T-cell (primary cell): ENCODE data around the gene BPIFB2. TPM values are rescaled to one million over a fixed set of nuclear protein-coding genes. Genes with fewer than 3 reads are reported as not detected.
A peak's percentile ranks its signal among the peaks of the same experiment; 100 is the strongest.

Experiments used
- ATAC-seq, 4 experiments: fragments of 200-7000 bp in 3 of 4; fragments of 150-1000 bp in 1 of 4; cut with Tn5 transposase; replicated peaks in 1 of 4; 1 replicate in 3 of 4; 2 replicates in 1 of 4; pipeline ENCODE4 v1.10.0; 2021; ENCODE audit warnings: moderate library complexity in 3 of 4, mild to moderate bottlenecking in 2 of 4, moderate number of reproducible peaks in 1 of 4
- CTCF ChIA-PET, 2 donors: fragments of 300-600 bp; sonication (Branson Sonifier 250); formaldehyde crosslinking; loops; one replicate each; lab custom pipeline; 2022; ENCODE audit warnings: antibody characterized with exemption in 2 of 2; lab: Charles Lee
- POLR2A ChIA-PET, 2 donors: fragments of 300-600 bp; sonication (Branson Sonifier 250); formaldehyde crosslinking; loops; one replicate each; lab custom pipeline; 2022; ENCODE audit warnings: antibody characterized with exemption in 2 of 2; lab: Charles Lee
- DNase-seq, 35 experiments: peaks; one replicate each; pipeline versions ENCODE4 v3.0.0 to v3.0.0-alpha.2; 2013 to 2023
- H3K27ac ChIP-seq: one replicate; pipeline ENCODE4 v1.5.1; 2013; ENCODE audit warnings: low read length
- H3K27me3 ChIP-seq, 2 experiments: replicated peaks in 1 of 2; 1 replicate in 1 of 2; 2 replicates in 1 of 2; pipeline versions ENCODE4 v1.6.1 to v1.7.0; 2013; ENCODE audit warnings: low read length in 1 of 2, mixed read lengths in 1 of 2; ENCODE audit not compliant: control insufficient read depth in 2 of 2, insufficient read depth in 2 of 2; ENCODE audit errors: extremely low read depth in 1 of 2
- H3K36me3 ChIP-seq, 2 donors: 1 replicate in 1 of 2; 2 replicates in 1 of 2; pipeline versions ENCODE4 v1.6.1 to v1.7.0; 2013; ENCODE audit warnings: low read length in 1 of 2; ENCODE audit not compliant: control insufficient read depth in 2 of 2, insufficient read depth in 1 of 2; ENCODE audit errors: extremely low read depth in 1 of 2
- H3K4me1 ChIP-seq, 2 experiments: 1 replicate in 1 of 2; 2 replicates in 1 of 2; pipeline versions ENCODE4 v1.6.1 to v1.7.0; 2013; ENCODE audit warnings: low read length in 2 of 2, mixed read lengths in 1 of 2; ENCODE audit not compliant: insufficient read depth in 2 of 2, control insufficient read depth in 1 of 2; ENCODE audit errors: extremely low read depth in 1 of 2
- H3K4me3 ChIP-seq, 2 donors: 1 replicate in 1 of 2; 2 replicates in 1 of 2; pipeline versions ENCODE4 v1.5.1 to v1.7.0; 2013; ENCODE audit warnings: mild to moderate bottlenecking in 2 of 2, low read length in 1 of 2, moderate library complexity in 1 of 2; ENCODE audit not compliant: control insufficient read depth in 1 of 2; ENCODE audit errors: extremely low read depth in 1 of 2
- H3K9me3 ChIP-seq: 2 replicates; pipeline ENCODE4 v1.7.0; 2013
- H3K27ac Mint-ChIP-seq, 2 donors: one replicate each; pipeline ENCODE4 v1.8.0; 2020 to 2021; ENCODE audit warnings: mild to moderate bottlenecking in 2 of 2, mixed read lengths in 2 of 2
- H3K27me3 Mint-ChIP-seq, 2 donors: one replicate each; pipeline ENCODE4 v1.8.0; 2021 to 2022; ENCODE audit warnings: mixed read lengths in 2 of 2
- H3K36me3 Mint-ChIP-seq: one replicate; pipeline ENCODE4 v1.8.0; 2021; ENCODE audit warnings: mixed read lengths
- H3K4me1 Mint-ChIP-seq, 3 donors: one replicate each; pipeline ENCODE4 v1.8.0; 2020 to 2022; ENCODE audit warnings: mixed read lengths in 3 of 3, mild to moderate bottlenecking in 1 of 3
- H3K4me3 Mint-ChIP-seq, 3 donors: one replicate each; pipeline ENCODE4 v1.8.0; 2020 to 2022; ENCODE audit warnings: mild to moderate bottlenecking in 3 of 3, mixed read lengths in 3 of 3, moderate library complexity in 3 of 3
- H3K9me3 Mint-ChIP-seq, 3 donors: one replicate each; pipeline ENCODE4 v1.8.0; 2020 to 2022; ENCODE audit warnings: mixed read lengths in 3 of 3
- WGBS: methylation state at CpG from one replicate; pipeline ENCODE4 v1.1.5; 2013; ENCODE audit warnings: missing lambda C conversion rate; ENCODE audit not compliant: insufficient coverage; 5-methylcytosine and 5-hydroxymethylcytosine counted together
- total RNA-seq, 35 experiments: library from RNA in 6 of 35; stranded (reverse) in 6 of 35; fragments of 120-200 nt in 1 of 35; gene quantifications; one replicate each; pipeline versions ENCODE4 v1.2.1 to v1.2.4 and lab custom pipeline; 2013 to 2026

BPIFB2 gene
- total RNA-seq, 5 donors from 2014 or later (not counting 1 experiment from before 2014, with no cell fraction given) = 0.16 to 0.29 (median 0.22) TPM; not detected in 2

DNA sequence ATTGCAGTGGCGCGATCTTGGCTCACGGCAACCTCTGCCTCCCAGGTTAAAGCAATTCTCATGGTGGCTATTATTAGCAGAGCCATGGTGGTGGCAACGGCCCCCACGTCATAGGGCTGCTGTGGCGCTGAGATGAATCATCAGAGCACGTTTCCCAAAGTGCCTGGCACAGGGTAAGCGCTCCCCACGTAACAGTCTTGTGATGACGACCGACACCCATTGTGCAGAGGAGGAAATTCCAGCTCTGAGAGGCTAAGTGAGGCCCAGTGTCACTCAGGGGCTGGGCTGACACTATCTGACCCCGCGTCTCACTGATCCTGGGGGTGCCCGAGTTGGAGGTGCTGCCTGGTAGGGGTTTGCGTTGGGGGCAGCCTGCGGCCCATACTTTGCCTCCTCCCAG lies 19.5 kb upstream of the BPIFB2 start:
- 73% methylated on average over 11 of the region's 16 CpGs for WGBS
- Mint-ChIP-seq H3K9me3 (no peaks in the 10 kb centered on the region), H3K4me3 (no peak overlapping the region), H3K27ac (no peak overlapping the region), H3K27me3 (no peaks in the 10 kb centered on the region), H3K36me3 (no peaks in the 10 kb centered on the region), H3K4me1 (peaks cover 28 to 52% (median 28%) of the 10 kb centered on the region in 3 donors)
- peaks cover 13 to 20% of the 10 kb centered on the region in 2 experiments for H3K4me1 ChIP-seq
- DNase-seq (no peak), ATAC-seq (no peak)
- peaks cover 0 to 2% of the 10 kb centered on the region in 2 experiments for H3K27me3 ChIP-seq
- H3K4me3 ChIP-seq = no peak overlapping the region
- no peaks in the 10 kb centered on the region for H3K36me3 ChIP-seq
- ChIA-PET CTCF (no interaction called here), POLR2A (no interaction called here)
- no peaks in the 10 kb centered on the region for H3K9me3 ChIP-seq
- no peak overlapping the region for H3K27ac ChIP-seq

- Histone ChIP-seq H3K9me3 (no peaks in the 10 kb centered on the region), H3K36me3 (no peaks in the 10 kb centered on the region), H3K27me3 (peaks cover 0 to 2% of the 10 kb centered on the region in 2 experiments), H3K4me3 (no peak overlapping the region), H3K27ac (no peak overlapping the region), H3K4me1 (peaks cover 19 to 36% of the 10 kb centered on the region in 2 experiments)
- peaks cover 0 to 1% (median 0%) of the 10 kb centered on the region in 3 donors for H3K9me3 Mint-ChIP-seq
- H3K27ac Mint-ChIP-seq = no peak overlapping the region
- no peak for ATAC-seq
- POLR2A ChIA-PET = no interaction called here
- DNase-seq = no peak
- no peaks in the 10 kb centered on the region for H3K36me3 Mint-ChIP-seq
- no peaks in the 10 kb centered on the region for H3K27me3 Mint-ChIP-seq
- no peak overlapping the region for H3K4me3 Mint-ChIP-seq
- peaks cover 37 to 54% (median 38%) of the 10 kb centered on the region in 3 donors for H3K4me1 Mint-ChIP-seq
- whole genome bisulfite sequencing = 89% methylated on average over 13 of the region's 14 CpGs
- CTCF ChIA-PET = no interaction called here
These were observed 17.8 kb upstream of the BPIFB2 start for GRCh38 chr20:32989507-32990283.

GRCh38 chr20:32990426-32990825 lies 17.1 kb upstream of the BPIFB2 start:
- H3K9me3 ChIP-seq = no peaks in the 10 kb centered on the region
- H3K27me3 ChIP-seq = peaks cover 0 to 2% of the 10 kb centered on the region in 2 experiments
- Mint-ChIP-seq H3K27ac (no peak overlapping the region), H3K4me1 (peaks cover 37 to 53% (median 38%) of the 10 kb centered on the region in 3 donors), H3K27me3 (no peaks in the 10 kb centered on the region), H3K4me3 (no peak overlapping the region), H3K9me3 (peaks cover 0 to 9% (median 4%) of the 10 kb centered on the region in 3 donors), H3K36me3 (no peaks in the 10 kb centered on the region)
- no peak overlapping the region for H3K4me3 ChIP-seq
- H3K27ac ChIP-seq = no peak overlapping the region
- no peak for ATAC-seq
- ChIA-PET CTCF (no interaction called here), POLR2A (no interaction called here)
- peaks cover 19 to 36% of the 10 kb centered on the region in 2 experiments for H3K4me1 ChIP-seq
- no peak for DNase-seq
- H3K36me3 ChIP-seq = no peaks in the 10 kb centered on the region
- 85% methylated on average over 3 of the region's 3 CpGs for WGBS

DNA sequence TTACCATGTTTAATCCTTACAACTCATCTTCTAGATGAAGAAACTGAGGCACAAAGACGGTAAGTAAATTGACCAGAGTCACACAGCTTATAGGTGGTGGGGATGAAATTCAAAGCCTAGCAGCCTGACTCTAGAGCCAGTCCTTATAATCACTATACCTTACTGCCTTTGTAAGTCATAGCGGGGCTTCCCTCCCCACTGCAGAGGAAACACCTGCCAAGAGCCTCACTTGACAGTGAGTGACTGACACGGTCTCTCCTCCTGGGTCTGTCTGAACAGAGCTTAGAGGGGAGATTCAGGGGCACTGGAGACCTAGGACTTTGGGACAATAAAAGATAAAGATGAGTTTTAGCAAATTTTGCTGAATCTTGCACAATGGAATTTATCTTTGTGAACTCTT lies 16.1 kb upstream of the BPIFB2 start:
- no CpG with 5 or more reads among the region's 3 CpGs for WGBS
- H3K27me3 ChIP-seq = peaks cover 0 to 2% of the 10 kb centered on the region in 2 experiments
- no peak overlapping the region for H3K4me3 ChIP-seq
- peaks cover 19 to 36% of the 10 kb centered on the region in 2 experiments for H3K4me1 ChIP-seq
- Mint-ChIP-seq H3K27ac (peak overlapping the region in 1 of 2 donors; percentile 68), H3K27me3 (no peaks in the 10 kb centered on the region), H3K36me3 (no peaks in the 10 kb centered on the region), H3K4me3 (peak overlapping the region in 1 of 3 donors; percentile 42), H3K4me1 (peaks cover 37 to 50% (median 38%) of the 10 kb centered on the region in 3 donors), H3K9me3 (peaks cover 0 to 10% (median 4%) of the 10 kb centered on the region in 3 donors)
- no peaks in the 10 kb centered on the region for H3K36me3 ChIP-seq
- POLR2A ChIA-PET = no interaction called here
- ATAC-seq (peak; percentile 48 to 81 (median 68)), DNase-seq (peak in 7 of 35 experiments; percentile 9 to 41 (median 24))
- H3K9me3 ChIP-seq = no peaks in the 10 kb centered on the region
- CTCF ChIA-PET = no interaction called here
- no peak overlapping the region for H3K27ac ChIP-seq

- Histone ChIP-seq H3K36me3 (no peaks in the 10 kb centered on the region), H3K4me1 (peaks cover 19 to 36% of the 10 kb centered on the region in 2 experiments), H3K4me3 (no peak overlapping the region), H3K27ac (no peak overlapping the region), H3K27me3 (peaks cover 0 to 2% of the 10 kb centered on the region in 2 experiments), H3K9me3 (no peaks in the 10 kb centered on the region)
- POLR2A ChIA-PET = interaction anchor here in 1 of 2 donors (0.5 kb wide), 1 partner anchor 461 kb away, joined by 3 read pairs; no protein-coding TSS in a partner anchor
- Mint-ChIP-seq H3K9me3 (peaks cover 0 to 10% (median 4%) of the 10 kb centered on the region in 3 donors), H3K27ac (peak overlapping the region in 1 of 2 donors; percentile 68), H3K36me3 (no peaks in the 10 kb centered on the region), H3K4me3 (peak overlapping the region in 1 of 3 donors; percentile 42), H3K4me1 (peaks cover 39 to 56% (median 41%) of the 10 kb centered on the region in 3 donors), H3K27me3 (no peaks in the 10 kb centered on the region)
- ATAC-seq = peak in 1 of 4 experiments; percentile 43
- no peak for DNase-seq
- WGBS = 66% methylated on average over 4 of the region's 8 CpGs
- CTCF ChIA-PET = no interaction called here
These were observed 15.5 kb upstream of the BPIFB2 start for GRCh38 chr20:32991792-32992641.

DNA sequence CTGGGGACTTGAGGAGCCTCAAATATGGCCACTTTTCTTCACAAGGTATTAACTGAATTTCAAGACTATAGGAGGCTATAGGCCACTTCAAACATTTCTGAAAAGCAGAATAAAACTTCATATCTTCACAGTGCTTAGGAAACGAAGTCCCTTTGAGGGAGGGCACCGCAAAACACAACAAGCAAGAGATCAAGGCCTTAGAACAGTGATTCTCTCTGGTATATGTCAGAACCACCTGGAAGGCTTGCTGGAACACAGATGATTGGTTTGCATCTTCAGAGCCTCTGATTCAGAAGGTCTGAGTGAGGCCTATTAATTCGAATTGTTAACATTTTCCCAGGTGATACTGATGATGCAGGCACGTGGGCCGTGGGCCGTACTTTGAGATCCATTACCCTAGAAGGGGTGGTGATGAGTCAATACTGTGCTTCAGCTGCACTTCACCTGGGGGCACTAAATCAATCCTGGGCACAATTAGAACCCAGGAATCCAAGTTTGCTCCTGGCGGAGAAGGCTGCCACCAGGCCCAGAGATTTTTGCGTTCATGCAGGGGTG lies 13.9 kb upstream of the BPIFB2 start:
- ATAC-seq = peak; percentile 50 to 88 (median 70)
- DNase-seq = peak in 1 of 35 experiments; percentile 42

More for the DNA sequence above, 13.9 kb upstream of the BPIFB2 start:
- Histone ChIP-seq H3K27ac (no peak overlapping the region), H3K36me3 (no peaks in the 10 kb centered on the region), H3K4me3 (no peak overlapping the region), H3K4me1 (peaks cover 23 to 36% of the 10 kb centered on the region in 2 experiments), H3K9me3 (no peaks in the 10 kb centered on the region), H3K27me3 (no peaks in the 10 kb centered on the region)
- no peaks in the 10 kb centered on the region for H3K27me3 Mint-ChIP-seq
- peak overlapping the region; percentile 16 to 86 for H3K27ac Mint-ChIP-seq
- H3K4me1 Mint-ChIP-seq = peaks cover 48 to 64% (median 48%) of the 10 kb centered on the region in 3 donors
- peaks cover 0 to 10% (median 4%) of the 10 kb centered on the region in 3 donors for H3K9me3 Mint-ChIP-seq
- POLR2A ChIA-PET = no interaction called here
- no peaks in the 10 kb centered on the region for H3K36me3 Mint-ChIP-seq
- H3K4me3 Mint-ChIP-seq = peak overlapping the region in 1 of 3 donors; percentile 23
- 90% methylated on average over 8 of the region's 8 CpGs for WGBS
- CTCF ChIA-PET = interaction anchor here in 1 of 2 donors (0.6 kb wide), 1 partner anchor 90 kb away, joined by 3 read pairs; no protein-coding TSS in a partner anchor
